GM12801 (cell line): ENCODE measurements around the gene GBF1.

ENCODE experiments used
- TF ChIP-seq, protein P1 (sequence below): IDR thresholded peaks from one replicate; pipeline ENCODE4 v1.5.1; 2011; ENCODE audit warnings: control low read depth; ENCODE audit not compliant: insufficient read length; ENCODE audit errors: extremely low read depth

Gene GBF1

DNA sequence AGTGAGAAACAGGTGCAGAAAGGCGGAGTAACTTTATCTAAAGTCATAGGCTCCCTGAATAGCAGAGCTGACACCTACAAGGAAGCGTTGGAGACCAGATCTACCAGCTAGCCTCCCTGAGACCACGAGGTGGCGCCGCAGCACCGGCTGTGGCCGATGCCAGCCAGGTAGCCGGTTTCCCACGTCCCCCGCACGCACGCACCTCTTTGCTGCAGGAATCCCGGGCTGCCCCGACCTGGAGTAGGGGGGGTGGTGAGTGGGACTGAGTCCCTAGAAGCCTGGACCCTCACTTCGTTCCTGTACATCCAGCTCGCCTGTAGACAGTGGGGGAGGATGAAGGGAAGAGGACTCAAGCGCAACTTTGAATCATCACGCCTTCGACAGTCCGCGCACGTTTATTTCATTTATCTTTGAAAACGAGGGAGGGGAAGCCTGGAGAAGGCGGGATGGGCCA lies 15.5 kb upstream of the GBF1 start:
- TF ChIP-seq, protein P1, sequence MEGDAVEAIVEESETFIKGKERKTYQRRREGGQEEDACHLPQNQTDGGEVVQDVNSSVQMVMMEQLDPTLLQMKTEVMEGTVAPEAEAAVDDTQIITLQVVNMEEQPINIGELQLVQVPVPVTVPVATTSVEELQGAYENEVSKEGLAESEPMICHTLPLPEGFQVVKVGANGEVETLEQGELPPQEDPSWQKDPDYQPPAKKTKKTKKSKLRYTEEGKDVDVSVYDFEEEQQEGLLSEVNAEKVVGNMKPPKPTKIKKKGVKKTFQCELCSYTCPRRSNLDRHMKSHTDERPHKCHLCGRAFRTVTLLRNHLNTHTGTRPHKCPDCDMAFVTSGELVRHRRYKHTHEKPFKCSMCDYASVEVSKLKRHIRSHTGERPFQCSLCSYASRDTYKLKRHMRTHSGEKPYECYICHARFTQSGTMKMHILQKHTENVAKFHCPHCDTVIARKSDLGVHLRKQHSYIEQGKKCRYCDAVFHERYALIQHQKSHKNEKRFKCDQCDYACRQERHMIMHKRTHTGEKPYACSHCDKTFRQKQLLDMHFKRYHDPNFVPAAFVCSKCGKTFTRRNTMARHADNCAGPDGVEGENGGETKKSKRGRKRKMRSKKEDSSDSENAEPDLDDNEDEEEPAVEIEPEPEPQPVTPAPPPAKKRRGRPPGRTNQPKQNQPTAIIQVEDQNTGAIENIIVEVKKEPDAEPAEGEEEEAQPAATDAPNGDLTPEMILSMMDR, result no peak

DNA sequence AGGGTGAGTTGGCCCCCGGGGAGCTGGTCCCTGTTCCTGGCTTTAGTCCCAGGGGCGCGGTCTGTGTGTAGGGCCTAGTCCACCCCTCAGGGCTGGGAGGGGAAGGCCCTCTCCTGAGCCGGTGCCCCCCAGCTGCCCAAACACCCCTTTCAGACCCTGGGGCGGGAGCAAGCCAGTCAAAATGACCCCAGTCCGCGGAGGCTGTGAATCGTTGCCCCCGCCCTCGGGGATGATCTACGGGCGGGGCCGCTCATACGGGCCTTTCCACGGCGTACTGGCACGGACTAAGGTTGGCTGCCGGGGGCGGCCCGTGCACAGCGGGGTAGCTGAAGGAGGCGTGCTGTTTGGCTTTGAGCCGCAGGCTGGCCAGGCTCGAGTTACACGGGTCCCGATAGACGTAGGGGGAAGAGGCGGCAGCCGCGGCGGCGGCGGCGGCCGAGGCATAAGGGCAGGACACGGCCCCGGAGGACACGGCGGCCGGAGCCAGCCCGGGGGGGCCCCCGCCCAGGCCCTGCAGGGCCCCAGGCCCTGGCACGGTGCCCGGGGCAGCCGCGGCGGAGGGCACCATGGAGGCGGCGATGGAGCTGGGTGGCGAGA lies 15.0 kb upstream of the GBF1 start:
- TF ChIP-seq, protein P1, result no peak

DNA sequence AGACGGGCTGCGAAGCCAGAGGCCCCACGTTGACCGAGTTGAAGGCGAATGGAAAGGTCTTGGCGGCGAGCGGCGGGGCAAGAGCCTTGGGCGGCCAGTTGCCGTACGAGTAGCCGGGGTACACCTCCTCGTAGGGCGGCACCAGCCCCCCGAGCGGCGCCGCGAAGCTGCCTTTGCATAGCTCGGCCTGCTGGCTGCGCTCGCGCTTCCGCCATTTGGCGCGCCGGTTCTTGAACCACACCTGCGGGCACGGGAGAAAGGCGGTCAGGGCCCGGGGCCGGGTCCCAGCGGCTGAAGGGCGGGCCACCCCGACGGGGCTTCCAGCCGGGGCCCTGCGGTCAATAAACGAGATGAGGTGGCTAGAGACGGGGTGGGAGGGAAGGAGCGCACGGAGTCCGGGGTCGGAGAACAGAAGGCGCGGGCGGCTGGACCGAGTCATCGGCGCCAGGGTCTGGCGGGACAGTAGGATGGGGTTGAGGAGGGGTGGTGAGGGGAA lies 14.4 kb upstream of the GBF1 start:
- TF ChIP-seq, protein P1, result no peak

DNA sequence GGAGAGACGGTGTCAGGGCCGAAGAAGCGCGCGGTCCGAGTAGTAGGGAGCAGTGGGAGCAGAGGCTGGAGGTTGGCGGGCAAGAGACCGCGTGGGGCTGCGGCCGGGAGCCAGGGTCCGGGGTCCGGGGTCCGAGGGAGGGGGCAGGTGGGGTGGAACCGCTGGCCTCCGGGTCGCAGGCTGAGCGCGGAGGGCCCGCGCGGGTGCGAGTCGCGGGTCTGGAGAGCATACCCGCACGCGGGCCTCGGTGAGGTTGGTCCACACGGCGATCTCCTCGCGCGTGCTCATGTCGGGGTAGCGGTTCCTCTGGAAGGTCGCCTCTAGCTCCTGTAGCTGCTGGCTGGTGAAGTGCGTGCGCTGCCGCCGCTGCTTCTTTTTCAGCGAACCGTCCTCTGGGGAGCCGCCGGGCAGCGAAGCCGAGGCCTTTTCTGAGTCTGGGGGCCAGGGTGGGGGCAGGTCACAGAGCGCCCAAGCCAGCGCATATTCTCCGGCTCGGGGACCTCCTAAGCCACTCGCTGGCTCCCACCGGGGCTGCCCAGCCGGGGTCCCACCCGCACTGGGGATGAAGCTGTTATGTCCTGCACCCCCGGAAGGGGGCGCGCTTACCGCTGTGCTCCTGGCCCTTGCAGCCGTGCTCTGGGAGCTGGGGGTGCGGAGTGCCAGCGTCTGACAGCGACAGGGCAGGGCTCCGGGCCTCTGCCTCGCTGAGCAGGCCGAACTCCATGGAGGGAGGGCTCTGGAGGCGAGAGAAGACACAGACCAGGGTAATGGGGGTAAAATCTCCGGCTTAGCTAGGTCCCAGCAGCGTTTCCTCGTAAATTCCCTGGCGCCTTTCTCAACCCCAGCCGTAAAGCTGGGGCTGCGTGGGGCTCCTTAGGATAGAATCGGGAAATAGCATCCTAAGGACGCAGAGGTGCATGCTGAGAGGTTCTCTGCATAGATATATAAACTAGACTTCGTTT lies 13.7 kb upstream of the GBF1 start:
- TF ChIP-seq, protein P1, result no peak

DNA sequence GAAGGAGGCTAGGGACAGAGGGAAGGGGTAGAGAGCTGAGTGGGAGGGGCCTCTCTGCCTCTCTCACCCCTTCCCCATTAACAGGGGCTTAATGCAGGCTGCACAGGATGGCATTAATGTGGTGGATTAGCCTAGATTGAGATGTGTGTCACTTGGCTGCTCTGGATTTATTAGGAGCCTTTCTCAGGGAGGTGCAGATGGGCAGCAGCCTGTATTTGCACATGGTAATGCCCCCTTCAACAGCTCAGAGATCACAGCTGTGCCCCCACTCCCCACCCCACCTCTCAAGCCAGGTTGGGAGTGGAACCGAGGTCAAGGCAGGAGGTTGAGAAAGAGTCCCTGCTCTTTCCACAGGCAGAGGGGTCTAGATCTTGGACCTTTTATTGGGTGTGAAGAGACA lies 11.3 kb upstream of the GBF1 start:
- TF ChIP-seq, protein P1, result no peak

DNA sequence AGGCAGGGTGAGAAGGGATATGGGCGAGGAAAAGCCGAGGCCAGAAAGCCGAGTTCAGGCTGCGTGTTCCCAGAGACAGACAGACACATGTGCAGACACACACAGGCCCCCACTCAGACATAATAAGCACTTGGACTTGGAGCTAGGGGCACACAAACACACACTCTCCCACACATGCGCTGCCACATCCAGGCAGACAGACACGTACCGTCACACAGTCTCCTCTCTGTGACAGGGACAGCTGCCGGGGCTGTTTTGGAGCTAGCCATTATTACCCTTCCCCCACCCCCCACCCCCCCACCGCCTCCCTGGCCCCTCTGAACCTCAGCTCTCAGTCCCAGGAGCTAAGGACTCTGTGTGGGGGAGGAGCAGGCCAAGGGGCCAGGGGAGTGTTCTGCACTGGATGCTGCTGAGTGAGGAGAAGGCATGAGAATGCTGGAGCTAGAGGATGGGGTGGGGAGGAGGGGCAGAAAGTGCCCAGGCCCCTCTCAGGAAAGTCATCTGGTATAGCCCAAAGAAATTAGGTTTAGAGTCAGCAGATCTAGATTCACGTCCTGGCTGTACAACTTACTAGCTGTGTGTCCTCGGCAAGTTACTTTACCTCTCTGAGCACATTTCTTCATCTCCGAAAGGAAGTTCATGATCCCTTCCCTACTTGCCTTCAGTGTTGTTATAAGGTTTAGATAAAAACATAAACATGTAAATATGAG lies 10.3 kb upstream of the GBF1 start:
- TF ChIP-seq, protein P1, result no peak

DNA sequence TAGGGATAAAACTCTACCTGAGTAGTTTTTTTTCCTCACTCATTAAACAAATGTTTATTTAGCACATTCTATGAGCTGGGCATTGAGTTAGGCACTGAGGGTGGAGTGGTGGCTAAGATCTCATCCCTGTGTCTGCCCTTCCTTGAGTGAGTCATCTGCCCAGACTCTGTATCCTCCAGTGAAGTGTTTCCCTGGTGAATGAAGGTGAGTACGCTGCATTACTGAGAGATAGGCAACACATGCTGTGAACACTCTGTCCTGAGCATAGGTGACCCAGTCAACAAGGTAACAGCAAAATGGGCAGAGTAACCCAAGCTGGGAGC lies 9.8 kb upstream of the GBF1 start:
- TF ChIP-seq, protein P1, result no peak
